DMS 273 (cell line): ENCODE measurements around the gene GPN2.

Experiments
- DNase-seq: peaks from one replicate; lab custom pipeline; 2025; ENCODE audit not compliant: unreplicated experiment; lab: John Stamatoyannopoulos, UW

The GPN2 gene

DNA sequence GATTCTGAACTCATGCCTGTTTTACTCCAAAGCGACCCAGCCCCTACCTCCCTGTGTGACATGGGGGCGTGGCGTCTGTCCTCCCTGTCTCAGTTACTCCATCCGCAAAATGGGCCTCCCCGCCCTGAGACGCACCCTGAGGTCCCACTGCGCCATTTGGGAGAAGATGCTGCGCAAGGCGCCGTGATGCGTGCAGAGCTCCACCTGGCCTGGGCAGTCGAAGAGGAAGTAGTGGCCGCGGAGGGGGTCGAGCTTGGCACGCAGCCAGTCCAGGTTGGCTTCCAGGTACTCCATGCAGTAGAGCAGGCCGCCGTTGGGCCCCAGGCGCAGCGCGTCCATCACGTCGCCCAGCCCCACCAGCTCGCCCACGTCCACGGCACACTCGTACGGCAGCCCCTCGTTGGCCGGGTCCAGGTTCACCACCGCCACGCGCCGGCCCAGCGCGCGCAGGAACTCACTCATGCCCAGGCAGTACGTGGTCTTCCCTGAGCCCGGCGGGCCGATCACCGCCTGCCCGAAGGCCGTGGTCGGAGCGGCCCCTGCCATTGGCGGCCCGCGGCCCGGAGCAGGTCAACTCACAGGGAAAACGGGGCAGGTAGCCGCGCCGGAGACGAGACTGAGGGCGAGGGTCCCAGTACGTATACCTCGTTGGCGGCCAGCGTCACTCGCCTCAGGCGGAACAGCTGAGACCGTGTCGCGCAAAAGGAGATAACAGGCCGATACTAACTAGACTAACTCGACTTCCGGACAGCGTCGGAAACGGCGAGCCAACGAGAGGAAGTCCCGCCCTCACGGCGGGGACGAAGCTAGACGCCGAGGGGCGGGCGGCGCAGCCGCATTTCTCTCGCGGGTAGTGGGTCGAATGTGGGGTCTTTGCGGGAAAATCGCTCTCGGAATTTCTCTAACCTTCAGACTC is at the start of gene GPN2:
Gene GPN2 (minus strand): TSS at position 733 of the 916 bp plus-strand sequence. CDS start 187 bp downstream, at position 546.
- DNase-seq = peak; percentile 89

- DNase-seq = no peak
These were observed 48.6 kb upstream of the GPN2 start for GRCh38 chr1:26938659-26939025.

GRCh38 chr1:26938004-26938658 is 48.0 kb upstream of the GPN2 start:
- DNase-seq = no peak

DNA sequence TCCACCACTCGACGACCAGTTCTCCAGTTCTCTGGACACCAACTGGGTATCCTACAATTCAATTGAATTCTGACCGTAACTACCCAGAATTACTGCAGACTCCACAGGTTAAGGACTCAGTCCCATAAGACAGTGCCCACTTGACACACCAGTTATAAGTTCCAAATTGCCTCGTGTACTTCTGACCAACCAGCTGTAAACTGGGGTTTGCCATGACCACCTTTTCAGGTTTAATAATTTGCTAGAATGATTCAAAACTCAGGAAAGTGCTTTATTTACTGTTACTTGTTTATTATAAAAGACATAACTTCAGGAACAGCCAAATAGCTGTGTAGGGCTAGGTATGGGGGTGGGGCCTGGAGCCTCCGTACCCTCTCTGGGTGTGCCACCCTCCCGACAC is 46.7 kb upstream of the GPN2 start:
- DNase-seq = no peak

DNA sequence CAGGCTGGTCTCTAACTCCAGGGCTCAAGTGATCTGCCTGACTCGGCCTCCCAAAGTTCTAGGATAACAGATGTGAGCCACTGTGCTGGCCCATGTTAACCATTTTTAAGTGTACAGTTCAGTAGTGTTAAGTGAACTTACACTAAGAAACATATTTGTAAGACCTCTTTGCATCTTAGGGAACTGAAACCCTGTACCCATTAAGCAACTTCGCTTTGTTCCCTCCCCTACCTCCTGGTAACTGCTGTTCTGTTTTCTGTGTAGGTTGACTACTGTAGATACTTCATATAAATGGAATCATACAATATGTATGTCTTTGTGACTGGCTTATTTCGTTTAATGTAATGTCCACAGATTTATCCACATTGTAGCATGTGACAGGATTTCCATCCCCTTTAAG is 42.4 kb upstream of the GPN2 start:
- no peak for DNase-seq

- no peak for DNase-seq
These were observed 33.6 kb upstream of the GPN2 start for GRCh38 chr1:26923711-26924110.

DNA sequence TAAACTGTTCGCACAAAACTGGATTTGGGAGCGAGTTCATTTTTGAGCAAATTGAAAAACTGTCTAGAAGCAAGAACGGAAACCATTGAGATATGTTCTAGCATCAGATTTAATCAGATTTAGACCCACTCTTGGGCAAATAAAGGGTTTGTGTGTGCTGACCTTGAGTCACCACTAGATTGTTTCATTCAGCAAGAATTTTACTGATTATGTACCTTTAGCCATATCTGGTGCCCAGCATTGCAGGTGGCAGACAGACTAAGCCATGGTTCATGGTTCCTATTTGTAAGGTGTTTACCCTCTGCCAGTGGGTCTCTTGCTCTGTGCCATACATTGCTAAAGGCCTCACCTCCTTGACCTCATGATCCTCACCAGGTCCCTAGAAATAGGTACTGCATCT is 32.8 kb upstream of the GPN2 start:
- DNase-seq = no peak

DNA sequence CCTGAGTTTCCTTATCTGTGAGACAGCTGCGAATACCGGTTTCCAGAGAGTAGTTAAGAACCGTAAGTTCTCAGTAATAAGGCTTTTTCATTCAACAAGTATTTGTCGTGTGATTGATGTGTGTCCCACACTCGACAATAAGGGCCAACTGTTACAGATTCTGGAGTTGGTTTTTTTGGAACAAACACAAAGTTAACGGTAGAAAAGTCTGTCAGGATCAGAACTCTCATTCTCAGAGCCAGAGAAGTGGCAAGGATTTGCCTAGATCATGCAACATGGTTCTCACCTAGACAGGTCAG is 32.3 kb upstream of the GPN2 start:
- no peak for DNase-seq

GRCh38 chr1:26921540-26922430 is 31.7 kb upstream of the GPN2 start, which contains the start of gene NUDC:
Gene NUDC (plus strand): TSS chr1:26921743. CDS start chr1:26921849, 106 bp downstream.
- peak; percentile 99 for DNase-seq

- DNase-seq = no peak
These were observed 31.1 kb upstream of the GPN2 start for GRCh38 chr1:26921126-26921539.

DNA sequence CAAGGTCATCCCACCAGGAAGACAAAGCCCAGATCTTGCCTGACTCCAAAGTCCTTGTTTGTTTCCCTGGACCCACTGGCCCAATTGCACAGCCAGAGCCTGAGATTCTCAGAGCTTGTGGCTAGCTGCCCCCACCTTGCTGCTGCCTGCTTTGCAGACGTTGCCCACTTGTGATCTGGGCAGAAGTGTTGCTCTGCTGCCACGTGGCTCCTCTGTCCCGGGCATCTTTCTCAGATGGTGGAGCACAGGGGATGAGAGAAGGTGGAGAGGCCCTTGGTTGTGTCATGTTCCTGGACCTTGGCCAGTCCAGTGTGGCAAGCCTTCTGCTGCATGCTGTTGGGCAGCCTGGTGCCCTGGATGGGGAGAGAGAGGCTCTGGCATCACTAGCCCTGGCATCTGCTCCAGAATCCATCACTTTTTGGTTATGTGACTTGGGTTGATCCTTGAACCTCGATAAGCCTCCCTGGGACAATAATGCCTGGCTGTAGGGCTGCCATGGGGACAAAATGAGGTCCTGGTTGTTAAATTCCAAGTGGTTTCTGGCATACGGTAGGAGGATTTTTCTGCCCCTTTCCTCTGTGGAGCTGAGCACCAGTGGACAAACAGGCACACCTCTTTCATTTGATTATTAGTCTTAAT is 25.2 kb upstream of the GPN2 start:
- DNase-seq = peak; percentile 54

- peak; percentile 73 for DNase-seq
These were observed 23.9 kb upstream of the GPN2 start, which contains the start of gene NR0B2 for GRCh38 chr1:26913754-26914619. Gene NR0B2 (minus strand): TSS chr1:26913975. CDS start chr1:26913940, 35 bp downstream.

DNA sequence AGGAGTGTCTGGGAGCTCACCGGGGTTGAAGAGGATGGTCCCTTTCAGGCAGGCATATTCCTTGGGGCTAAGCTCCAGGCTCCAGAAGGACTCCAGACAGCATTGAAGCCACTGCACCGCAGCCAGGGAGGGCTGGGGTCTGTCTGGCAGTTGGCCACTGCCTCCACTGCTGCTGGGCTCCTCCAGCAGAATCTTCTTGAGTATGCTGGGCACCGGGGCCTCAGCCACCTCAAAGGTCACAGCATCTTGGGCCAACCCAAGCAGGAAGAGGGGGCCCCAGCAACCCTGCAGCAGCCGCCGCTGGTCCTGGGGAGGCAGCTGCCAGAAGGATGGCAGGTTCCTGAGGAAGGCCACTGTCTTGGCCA is 23.3 kb upstream of the GPN2 start:
- DNase-seq = no peak

- no peak for DNase-seq
These were observed 22.0 kb upstream of the GPN2 start for GRCh38 chr1:26912147-26912490.

DNA sequence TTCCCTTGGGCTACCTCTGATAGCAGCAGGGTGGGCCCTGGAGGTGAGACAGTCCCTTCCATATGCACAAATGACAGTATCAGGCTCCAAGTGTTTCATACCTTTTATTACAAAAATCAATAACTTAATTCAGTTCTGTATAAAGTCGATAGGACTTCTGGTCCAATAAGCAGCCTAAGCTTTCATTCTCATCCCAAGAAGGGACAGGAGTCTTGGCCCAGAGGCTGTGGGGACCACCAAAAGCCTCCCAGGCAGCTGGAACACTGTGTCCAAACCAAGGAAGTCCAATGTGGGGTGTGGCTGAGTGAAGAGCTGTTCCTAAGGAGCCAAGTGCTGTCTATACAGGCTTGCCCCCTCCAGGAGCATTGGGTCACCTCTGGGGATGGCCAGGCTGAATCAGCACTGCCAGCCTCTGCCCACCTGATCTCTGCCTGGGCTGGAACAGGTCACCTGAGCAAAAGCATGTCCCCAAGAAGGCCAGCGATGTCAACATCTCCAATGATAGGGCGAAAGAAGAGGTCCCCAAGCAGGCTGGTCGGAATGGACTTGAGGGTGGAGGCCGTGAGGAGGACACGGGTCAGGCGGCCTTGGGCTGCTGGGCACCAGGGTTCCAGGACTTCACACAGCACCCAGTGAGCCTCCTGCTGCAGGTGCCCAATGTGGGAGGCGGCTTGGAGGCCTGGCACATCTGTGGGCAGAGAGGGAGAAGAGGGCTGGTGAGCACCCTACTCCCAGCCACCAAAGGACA is 21.5 kb upstream of the GPN2 start:
- DNase-seq = no peak

DNA sequence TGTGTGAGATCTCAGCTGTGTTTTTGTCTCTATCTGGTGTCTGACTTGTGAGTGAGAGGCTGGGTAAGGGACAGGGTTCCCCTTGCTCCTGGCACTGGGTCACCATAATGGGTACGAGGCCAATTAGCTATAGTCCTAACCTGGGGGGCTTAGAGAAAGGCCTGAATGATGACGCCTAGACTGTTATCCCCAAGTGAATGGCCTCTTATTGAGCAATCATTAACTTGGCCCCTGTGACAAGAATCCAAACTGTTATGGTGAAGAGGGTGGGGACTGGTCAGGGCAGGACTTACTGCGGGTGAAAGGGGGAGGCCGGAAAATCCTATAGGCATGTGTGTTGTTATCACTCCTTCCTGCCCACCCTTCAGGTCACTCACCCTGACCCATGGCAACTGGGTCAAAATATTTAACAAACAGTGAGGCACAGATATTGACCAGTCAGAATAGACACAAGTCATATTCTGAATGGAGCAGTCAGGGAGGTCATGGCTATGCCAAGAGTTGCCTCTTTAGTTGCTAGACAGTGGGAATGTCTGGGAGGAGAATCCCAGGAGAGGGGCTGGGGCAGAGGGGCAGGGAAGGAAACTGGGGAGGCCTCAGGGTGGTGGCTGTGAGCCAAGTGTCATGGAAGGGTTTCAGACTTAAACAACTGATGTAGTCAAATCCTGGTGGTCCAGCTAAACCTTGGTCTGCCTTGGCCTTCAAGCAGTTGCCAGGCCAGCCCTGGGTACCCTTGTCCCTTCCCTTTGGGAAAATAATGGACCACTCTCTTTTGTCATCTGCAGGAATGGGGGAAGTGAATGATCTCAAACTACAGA is 20.5 kb upstream of the GPN2 start:
- DNase-seq = no peak

GRCh38 chr1:26909951-26910342 is 19.9 kb upstream of the GPN2 start:
- DNase-seq = no peak

GRCh38 chr1:26907071-26907917 is 17.2 kb upstream of the GPN2 start:
- no peak for DNase-seq
